ENCODE data around the gene GET4. TPM values are rescaled to one million over a fixed set of nuclear protein-coding genes. Genes with fewer than 3 reads are reported as not detected.
"Not testable (repeated sequence)": the region's sequence is repeated elsewhere in the genome, so short reads cannot be mapped to it uniquely, and the experiment has no call there.

GET4 gene
- polyA plus RNA-seq, 3 donors, result 33.6 to 64.9 (median 46.5) TPM

DNA sequence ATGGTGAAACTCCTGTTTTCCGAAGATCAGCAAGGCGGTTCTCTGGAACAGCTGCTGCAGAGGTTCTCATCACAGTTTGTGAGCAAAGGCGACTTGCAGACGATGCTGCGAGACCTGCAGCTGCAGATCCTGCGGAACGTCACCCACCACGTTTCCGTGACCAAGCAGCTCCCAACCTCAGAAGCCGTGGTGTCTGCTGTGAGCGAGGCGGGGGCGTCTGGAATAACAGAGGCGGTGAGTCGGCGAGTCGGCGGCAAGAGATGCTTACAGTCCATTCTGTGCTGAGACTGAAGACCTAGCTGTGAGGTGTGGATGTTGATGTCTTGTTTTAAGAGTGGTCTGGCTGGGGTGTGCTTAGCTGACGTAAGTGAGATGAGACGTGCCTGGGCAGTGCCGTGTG, 16.2 kb upstream of the GET4 start:
- no peak for DNase-seq (ENCODE audit: extremely low read depth in 1 of 11, low read depth in 9 of 11, low spot score in 4 of 11)

GRCh38 chr7:861222-861621, 15.1 kb upstream of the GET4 start:
- DNase-seq (ENCODE audit: extremely low read depth in 1 of 11, low read depth in 9 of 11, low spot score in 4 of 11), result no peak

DNA sequence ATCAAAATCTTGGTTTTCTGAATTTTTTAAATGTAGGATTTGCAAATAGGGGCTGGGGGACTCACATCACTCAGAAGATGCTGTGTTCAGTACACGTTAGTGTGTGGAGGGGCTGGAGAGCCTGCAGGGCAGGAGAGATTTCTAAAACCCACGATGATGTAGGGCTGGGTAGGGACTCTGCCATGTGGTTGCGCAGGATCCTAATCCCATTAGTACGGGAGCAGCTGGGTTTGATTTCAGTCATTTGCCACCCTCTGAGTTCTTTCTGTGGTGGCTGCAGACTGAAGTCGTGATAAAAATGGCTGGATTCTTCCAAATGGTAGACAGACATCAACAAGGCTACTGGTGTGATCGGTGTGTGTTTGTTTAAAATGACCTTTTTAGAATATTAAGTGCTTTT, 14.2 kb upstream of the GET4 start:
- DNase-seq (ENCODE audit: extremely low read depth in 1 of 11, low read depth in 9 of 11, low spot score in 4 of 11), result no peak

DNA sequence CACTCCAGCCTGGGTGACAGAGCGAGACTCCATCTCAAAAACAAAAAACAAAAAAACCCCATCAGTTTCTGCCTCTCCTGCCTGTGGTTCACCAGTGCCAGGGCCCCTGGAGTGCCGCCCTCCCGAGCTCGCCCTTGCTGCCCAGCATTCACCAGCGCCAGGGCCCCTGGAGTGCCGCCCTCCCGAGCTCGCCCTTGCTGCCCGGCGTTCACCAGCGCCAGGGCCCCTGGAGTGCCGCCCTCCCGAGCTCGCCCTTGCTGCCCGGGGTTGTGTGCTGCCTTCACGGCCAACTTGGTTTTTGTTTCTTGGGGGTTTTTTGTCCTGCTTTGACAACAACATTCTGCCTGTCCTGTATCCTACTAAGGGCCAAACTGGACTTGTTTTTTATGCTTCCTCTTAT, 13.2 kb upstream of the GET4 start:
- no peak for DNase-seq (ENCODE audit: extremely low read depth in 1 of 11, low read depth in 9 of 11, low spot score in 4 of 11)

GRCh38 chr7:865921-866320, 10.4 kb upstream of the GET4 start:
- DNase-seq (ENCODE audit: extremely low read depth in 1 of 11, low read depth in 9 of 11, low spot score in 4 of 11), result no peak

GRCh38 chr7:867001-867405, 9.4 kb upstream of the GET4 start:
- DNase-seq (ENCODE audit: extremely low read depth in 1 of 11, low read depth in 9 of 11, low spot score in 4 of 11), result peak in 6 of 11 donors; percentile 31 to 76 (median 41)

GRCh38 chr7:867406-868188, 8.8 kb upstream of the GET4 start:
- DNase-seq (ENCODE audit: extremely low read depth in 1 of 11, low read depth in 9 of 11, low spot score in 4 of 11), result peak in 2 of 11 donors; percentile 17 to 43

DNA sequence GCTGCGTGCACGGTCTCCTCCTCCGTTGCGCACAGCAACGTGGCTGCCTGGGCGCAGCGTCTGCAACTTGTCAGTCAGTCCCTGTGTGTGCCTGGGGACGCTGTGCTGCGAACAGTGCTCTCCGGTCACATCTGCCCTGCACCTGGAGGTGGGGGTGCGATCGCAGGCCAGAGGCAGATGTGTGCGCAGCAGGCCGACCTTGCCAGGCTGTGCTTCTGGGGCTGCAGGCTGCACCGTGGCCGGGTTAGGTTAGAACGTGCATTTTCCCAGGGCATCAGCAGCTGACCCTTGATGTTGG, 8.2 kb upstream of the GET4 start:
- no peak for DNase-seq (ENCODE audit: extremely low read depth in 1 of 11, low read depth in 9 of 11, low spot score in 4 of 11)

- DNase-seq (ENCODE audit: extremely low read depth in 1 of 11, low read depth in 9 of 11, low spot score in 4 of 11), result no peak
Observed at GRCh38 chr7:869348-869747, 7.0 kb upstream of the GET4 start.

DNA sequence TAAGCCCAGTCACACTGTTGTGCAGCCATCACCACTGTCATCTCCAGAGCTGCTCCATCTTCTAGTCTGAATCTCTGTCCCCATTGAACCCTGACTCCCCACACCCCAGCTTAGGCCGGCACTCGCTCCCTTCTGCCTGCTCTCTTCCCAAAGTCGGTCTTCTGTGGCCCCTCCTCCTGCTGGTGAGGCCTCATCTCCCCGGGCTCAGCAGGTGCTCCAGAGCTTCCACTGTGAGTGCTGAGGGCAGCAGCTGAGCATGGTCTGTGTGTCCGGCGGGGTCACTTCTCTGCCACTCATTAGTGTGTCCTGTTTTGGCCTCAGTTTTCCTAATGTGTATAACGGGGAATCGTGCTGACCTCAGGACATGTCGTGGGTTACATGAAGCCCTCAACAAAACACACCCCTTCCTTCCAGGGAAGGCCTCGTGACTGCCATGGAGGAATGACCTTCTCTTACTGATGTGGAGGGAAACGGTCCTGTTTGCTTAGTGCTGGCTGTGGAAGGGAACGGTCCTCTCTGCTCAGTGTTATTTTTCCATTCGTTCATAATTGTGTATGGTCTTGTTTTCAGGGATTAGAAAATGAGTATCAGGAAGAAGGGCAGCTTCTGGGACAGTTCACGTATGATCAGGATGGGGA, 4.3 kb upstream of the GET4 start:
- no peak for DNase-seq (ENCODE audit: extremely low read depth in 1 of 11, low read depth in 9 of 11, low spot score in 4 of 11)

DNA sequence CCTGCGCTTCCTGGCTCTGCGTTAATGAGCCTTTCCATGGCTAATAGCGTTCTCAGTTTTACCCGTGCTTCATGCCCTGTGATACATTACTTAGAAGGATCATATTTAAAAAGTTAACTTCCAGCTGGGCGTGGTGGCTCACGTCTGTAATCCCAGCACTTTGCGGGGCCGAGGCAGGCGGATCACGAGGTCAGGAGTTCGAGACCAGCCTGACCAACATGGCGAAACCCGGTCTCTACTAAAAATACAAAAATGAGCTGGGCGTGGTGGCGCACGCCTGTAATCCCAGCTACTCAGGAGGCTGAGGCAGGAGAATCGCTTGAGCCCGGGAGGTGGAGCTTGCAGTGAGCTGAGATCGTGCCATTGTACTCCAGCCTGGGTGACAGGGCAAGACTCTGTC, 3.7 kb upstream of the GET4 start:
- DNase-seq (ENCODE audit: extremely low read depth in 1 of 11, low read depth in 9 of 11, low spot score in 4 of 11), result not testable (repeated sequence)

DNA sequence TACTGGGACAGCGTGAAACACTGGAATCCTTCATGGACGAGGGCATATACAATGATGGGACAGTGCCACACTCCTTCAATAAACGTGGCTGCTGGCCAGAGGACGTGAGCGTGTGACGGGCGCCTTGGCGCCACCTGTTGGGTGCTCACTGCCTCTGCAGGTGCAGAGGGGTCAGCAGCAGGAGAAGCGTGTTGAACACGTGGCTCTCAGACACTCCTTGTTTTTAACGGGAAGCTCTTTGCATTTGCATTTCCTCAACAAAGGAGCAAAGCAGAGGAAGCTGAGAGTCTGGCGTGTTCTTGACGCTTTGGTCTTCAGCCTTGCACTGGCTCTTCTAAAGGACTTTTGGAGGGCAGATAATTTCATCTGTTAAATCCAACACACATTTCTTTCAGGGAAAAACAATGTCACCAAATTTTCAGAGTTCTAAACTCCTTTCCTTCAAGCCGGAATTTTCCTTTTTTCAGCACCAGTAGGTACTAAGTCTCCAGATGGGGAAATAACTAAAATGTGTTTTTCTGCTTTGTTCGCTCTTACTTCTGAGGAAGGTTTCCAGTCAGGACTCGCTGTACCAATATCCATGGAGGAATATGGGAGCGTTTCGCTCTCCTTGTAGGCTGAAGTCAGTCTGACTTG, 2.9 kb upstream of the GET4 start:
- peak; percentile 46 to 67 (median 58) for DNase-seq (ENCODE audit: extremely low read depth in 1 of 11, low read depth in 9 of 11, low spot score in 4 of 11)

- no peak for DNase-seq (ENCODE audit: extremely low read depth in 1 of 11, low read depth in 9 of 11, low spot score in 4 of 11)
Observed at GRCh38 chr7:874031-874749, 2.2 kb upstream of the GET4 start.

DNA sequence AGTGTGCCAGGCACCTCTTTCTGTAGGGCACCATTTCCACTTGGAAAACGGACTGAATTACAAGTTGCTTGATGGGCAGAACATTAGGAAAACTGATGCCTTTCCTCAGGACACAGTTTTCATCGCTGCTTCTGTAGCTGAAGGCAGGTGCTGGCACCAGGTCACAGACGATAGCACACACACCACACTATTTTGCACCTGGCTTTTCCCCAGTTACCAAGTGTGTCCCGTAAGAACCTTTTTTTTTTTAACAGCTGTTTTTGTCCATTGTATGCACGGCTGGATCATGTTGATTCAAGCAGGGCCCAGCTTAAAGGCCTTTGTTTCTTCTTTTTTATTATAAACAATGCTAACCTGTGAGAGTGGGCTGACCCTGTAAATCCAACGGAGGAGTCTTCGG, 1.3 kb upstream of the GET4 start:
- no peak for DNase-seq (ENCODE audit: extremely low read depth in 1 of 11, low read depth in 9 of 11, low spot score in 4 of 11)

- no peak for DNase-seq (ENCODE audit: extremely low read depth in 1 of 11, low read depth in 9 of 11, low spot score in 4 of 11)
Observed at GRCh38 chr7:875476-876076, 778 bp upstream of the GET4 start.

DNA sequence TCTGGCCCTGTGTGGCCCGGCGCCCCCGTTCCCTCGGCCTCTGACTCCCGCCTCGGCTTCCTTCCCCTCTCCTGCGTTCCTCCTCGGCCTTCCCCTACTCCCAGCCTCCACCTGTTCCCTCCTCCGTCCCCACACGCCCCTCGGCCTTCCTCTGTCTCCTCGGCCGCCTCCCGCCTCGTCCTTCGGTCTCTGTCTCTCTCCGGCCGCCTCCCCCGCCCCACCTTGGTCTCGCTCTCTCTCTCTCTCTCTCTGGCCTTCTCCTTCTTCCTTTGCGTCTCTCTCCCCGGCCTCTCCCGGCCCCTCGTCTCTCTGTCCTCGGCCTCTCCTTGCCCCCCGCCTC, 588 bp downstream of the GET4 start:
- DNase-seq (ENCODE audit: extremely low read depth in 1 of 11, low read depth in 9 of 11, low spot score in 4 of 11), result no peak

DNA sequence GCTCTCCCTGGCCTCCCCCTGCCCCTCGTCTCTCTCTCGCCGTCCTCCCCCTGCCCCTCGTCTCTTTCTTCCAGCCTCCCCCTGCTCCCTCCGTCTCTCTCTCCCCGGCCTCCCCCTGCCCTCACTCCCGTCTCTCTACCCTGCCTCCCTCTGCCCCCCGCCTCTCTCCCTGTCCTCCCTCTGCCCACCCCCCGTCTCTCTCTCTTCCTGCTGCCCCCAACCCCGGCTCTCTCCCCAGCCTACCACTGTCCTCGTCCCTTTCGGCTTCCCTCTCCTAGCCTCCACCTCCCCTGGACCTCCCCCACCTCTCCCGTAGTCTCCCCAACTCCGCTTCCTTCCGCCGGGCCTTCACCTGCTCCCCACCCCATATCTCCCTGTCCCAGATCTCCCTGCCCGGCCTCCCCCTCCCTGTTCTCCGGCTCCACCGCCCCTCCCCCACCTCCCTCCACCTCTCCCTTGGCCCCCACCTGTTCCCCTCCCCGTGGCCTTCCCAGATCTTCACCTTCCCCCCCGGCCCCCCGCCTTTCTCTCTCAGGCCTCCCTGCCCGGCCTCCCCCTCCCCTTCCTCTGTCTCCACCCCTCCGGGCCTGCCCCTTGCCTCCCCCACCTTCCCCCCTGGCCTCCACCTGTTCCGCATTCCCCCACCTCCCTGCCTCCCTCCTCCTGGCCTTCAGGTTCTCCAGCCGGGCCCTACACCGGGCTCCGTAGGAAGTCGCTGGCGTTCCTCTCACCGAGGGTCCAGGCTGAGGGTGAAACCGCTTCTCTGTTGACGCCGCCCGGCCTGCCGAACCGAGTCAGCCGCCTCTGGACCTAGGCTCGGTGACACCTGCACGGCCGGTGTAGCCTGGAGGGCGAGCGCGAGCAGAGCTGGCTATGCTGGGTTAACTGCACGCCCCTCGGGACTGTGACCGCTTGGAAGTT, 1.2 kb downstream of the GET4 start:
- no peak for DNase-seq (ENCODE audit: extremely low read depth in 1 of 11, low read depth in 9 of 11, low spot score in 4 of 11)

- DNase-seq (ENCODE audit: extremely low read depth in 1 of 11, low read depth in 9 of 11, low spot score in 4 of 11), result no peak
Observed at GRCh38 chr7:879093-879492, 2.7 kb downstream of the GET4 start.

DNA sequence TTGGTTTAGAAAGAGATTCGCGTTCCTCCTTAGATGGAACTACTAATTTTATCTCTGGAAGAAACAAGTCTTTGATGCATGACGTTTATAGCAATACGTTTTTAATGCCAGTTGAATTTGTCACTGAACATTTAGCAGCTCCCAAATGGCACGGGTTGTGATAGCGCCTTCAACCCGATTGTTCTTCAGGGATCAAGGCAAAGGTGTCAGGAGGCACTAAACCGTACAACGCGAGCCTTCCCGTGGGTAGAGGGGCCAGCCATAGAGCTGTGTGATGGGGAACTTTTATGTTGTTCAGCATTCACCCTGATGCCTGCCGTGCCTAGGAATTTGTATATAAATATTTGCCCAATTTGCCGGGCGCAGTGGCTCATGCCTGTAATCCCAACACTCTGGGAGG, 3.4 kb downstream of the GET4 start:
- no peak for DNase-seq (ENCODE audit: extremely low read depth in 1 of 11, low read depth in 9 of 11, low spot score in 4 of 11)
